HG03432 (cell line): ENCODE data around the gene SLC7A1.

Experiments
- ATAC-seq: cut with Tn5 transposase; IDR thresholded peaks from one replicate; pipeline ENCODE4 v1.9.1; 2021; ENCODE audit warnings: mild to moderate bottlenecking, moderate library complexity; ENCODE audit not compliant: unreplicated experiment

Gene SLC7A1

GRCh38 chr13:29471551-29471950, 123.9 kb downstream of the SLC7A1 start:
- no peak for ATAC-seq

GRCh38 chr13:29465741-29466293, 129.7 kb downstream of the SLC7A1 start:
- ATAC-seq = no peak

GRCh38 chr13:29464105-29464679, 131.3 kb downstream of the SLC7A1 start:
- ATAC-seq = no peak

GRCh38 chr13:29459813-29460355, 135.6 kb downstream of the SLC7A1 start:
- ATAC-seq = no peak
